Natural killer cell treated with Interleukin-12 subunit alpha and Interleukin-12 subunit beta and Interleukin-15 and Interleukin-18, amount 100 ng/mL, for 72 hours (primary cell): ENCODE results near the gene PCSK6. TPM values are rescaled to one million over a fixed set of nuclear protein-coding genes. Genes with fewer than 3 reads are reported as not detected.

Experiments
- ATAC-seq, 2 donors: fragments of 150-1000 bp; cut with Tn5 transposase in 1 of 2; sonication (Bioruptor Pico), chemical (Tn5 transposase) in 1 of 2; 2 replicates each; pipeline ENCODE4 v1.10.0; 2021
- DNase-seq: peaks from one replicate; pipeline ENCODE4 v3.0.0; 2022; ENCODE audit warnings: low spot score
- H3K27ac Mint-ChIP-seq, 2 donors: 1 replicate in 1 of 2; 2 replicates in 1 of 2; pipeline ENCODE4 v1.8.0; 2022; ENCODE audit warnings: mixed read lengths in 2 of 2, mild to moderate bottlenecking in 1 of 2, moderate library complexity in 1 of 2
- H3K27me3 Mint-ChIP-seq, 2 donors: 1 replicate in 1 of 2; 2 replicates in 1 of 2; pipeline ENCODE4 v1.8.0; 2022; ENCODE audit warnings: mixed read lengths in 2 of 2
- H3K36me3 Mint-ChIP-seq: one replicate; pipeline ENCODE4 v1.8.0; 2022; ENCODE audit warnings: mixed read lengths
- H3K4me1 Mint-ChIP-seq, 2 donors: 1 replicate in 1 of 2; 2 replicates in 1 of 2; pipeline ENCODE4 v1.8.0; 2022; ENCODE audit warnings: low read depth in 2 of 2, mixed read lengths in 2 of 2, mild to moderate bottlenecking in 1 of 2
- H3K4me3 Mint-ChIP-seq: one replicate; pipeline ENCODE4 v1.8.0; 2022; ENCODE audit warnings: mixed read lengths
- H3K9me3 Mint-ChIP-seq: 2 replicates; pipeline ENCODE4 v1.8.0; 2022; ENCODE audit warnings: mixed read lengths
- total RNA-seq, 2 donors: library from RNA; stranded (reverse); gene quantifications; one replicate each; pipeline ENCODE4 v1.2.3, GENCODE V29; 2022

Gene PCSK6
- total RNA-seq, 2 donors from 2014 or later = 0.95 TPM; not detected in 1

- H3K4me1 Mint-ChIP-seq = peaks cover 10 to 28% of the 10 kb centered on the region in 2 donors
- H3K4me3 Mint-ChIP-seq = peak overlapping the region; percentile 22
- H3K9me3 Mint-ChIP-seq = no peaks in the 10 kb centered on the region
- peaks cover 40 to 50% of the 10 kb centered on the region in 2 donors for H3K27me3 Mint-ChIP-seq
- ATAC-seq (peak; percentile 34 to 52), DNase-seq (no peak)
- peak overlapping the region in 1 of 2 donors; percentile 18 for H3K27ac Mint-ChIP-seq
- no peaks in the 10 kb centered on the region for H3K36me3 Mint-ChIP-seq
These were observed 10.6 kb upstream of the PCSK6 start for GRCh38 chr15:101499863-101500713.

- H3K4me3 Mint-ChIP-seq = no peak overlapping the region
- no peak for DNase-seq
- H3K27me3 Mint-ChIP-seq = peaks cover 41 to 50% of the 10 kb centered on the region in 2 donors
- H3K27ac Mint-ChIP-seq = no peak overlapping the region
- no peaks in the 10 kb centered on the region for H3K36me3 Mint-ChIP-seq
- H3K4me1 Mint-ChIP-seq = peaks cover 13 to 28% of the 10 kb centered on the region in 2 donors
- ATAC-seq = no peak
- no peaks in the 10 kb centered on the region for H3K9me3 Mint-ChIP-seq
These were observed 9.4 kb upstream of the PCSK6 start for GRCh38 chr15:101498717-101499480.

- no peaks in the 10 kb centered on the region for H3K36me3 Mint-ChIP-seq
- no peak overlapping the region for H3K4me3 Mint-ChIP-seq
- DNase-seq (no peak), ATAC-seq (no peak)
- H3K4me1 Mint-ChIP-seq = peaks cover 13 to 31% of the 10 kb centered on the region in 2 donors
- no peak overlapping the region for H3K27ac Mint-ChIP-seq
- peaks cover 43 to 54% of the 10 kb centered on the region in 2 donors for H3K27me3 Mint-ChIP-seq
- no peaks in the 10 kb centered on the region for H3K9me3 Mint-ChIP-seq
These were observed 8.7 kb upstream of the PCSK6 start for GRCh38 chr15:101498076-101498716.

GRCh38 chr15:101497484-101498034, 8.1 kb upstream of the PCSK6 start:
- Mint-ChIP-seq H3K4me1 (peaks cover 13 to 31% of the 10 kb centered on the region in 2 donors), H3K4me3 (no peak overlapping the region), H3K27me3 (peaks cover 43 to 58% of the 10 kb centered on the region in 2 donors)

GRCh38 chr15:101497017-101497416, 7.5 kb upstream of the PCSK6 start:
- ATAC-seq (no peak), DNase-seq (no peak)
- Mint-ChIP-seq H3K4me3 (no peak overlapping the region), H3K9me3 (no peaks in the 10 kb centered on the region), H3K27me3 (peaks cover 48 to 58% of the 10 kb centered on the region in 2 donors), H3K4me1 (peaks cover 13 to 31% of the 10 kb centered on the region in 2 donors), H3K36me3 (no peaks in the 10 kb centered on the region), H3K27ac (no peak overlapping the region)

More at GRCh38 chr15:101497484-101498034, 8.1 kb upstream of the PCSK6 start:
- DNase-seq (no peak), ATAC-seq (no peak)
- Mint-ChIP-seq H3K9me3 (no peaks in the 10 kb centered on the region), H3K27ac (no peak overlapping the region), H3K36me3 (no peaks in the 10 kb centered on the region)

- no peak overlapping the region for H3K4me3 Mint-ChIP-seq
- H3K27me3 Mint-ChIP-seq = peaks cover 51 to 58% of the 10 kb centered on the region in 2 donors
- no peak overlapping the region for H3K27ac Mint-ChIP-seq
- H3K36me3 Mint-ChIP-seq = no peaks in the 10 kb centered on the region
- peaks cover 13 to 28% of the 10 kb centered on the region in 2 donors for H3K4me1 Mint-ChIP-seq
- ATAC-seq (no peak), DNase-seq (no peak)
- no peaks in the 10 kb centered on the region for H3K9me3 Mint-ChIP-seq
These were observed 6.9 kb upstream of the PCSK6 start for GRCh38 chr15:101496198-101496986.

GRCh38 chr15:101495334-101496197, 6.1 kb upstream of the PCSK6 start:
- DNase-seq (no peak), ATAC-seq (no peak)
- H3K36me3 Mint-ChIP-seq = no peaks in the 10 kb centered on the region
- peaks cover 10 to 26% of the 10 kb centered on the region in 2 donors for H3K4me1 Mint-ChIP-seq
- no peaks in the 10 kb centered on the region for H3K9me3 Mint-ChIP-seq
- H3K4me3 Mint-ChIP-seq = no peak overlapping the region
- H3K27ac Mint-ChIP-seq = no peak overlapping the region
- peaks cover 55 to 60% of the 10 kb centered on the region in 2 donors for H3K27me3 Mint-ChIP-seq

GRCh38 chr15:101494251-101494796, 4.8 kb upstream of the PCSK6 start:
- peaks cover 3 to 18% of the 10 kb centered on the region in 2 donors for H3K4me1 Mint-ChIP-seq
- H3K27me3 Mint-ChIP-seq = peaks cover 54 to 61% of the 10 kb centered on the region in 2 donors
- no peaks in the 10 kb centered on the region for H3K9me3 Mint-ChIP-seq
- no peak overlapping the region for H3K27ac Mint-ChIP-seq
- ATAC-seq = no peak
- no peak overlapping the region for H3K4me3 Mint-ChIP-seq
- no peak for DNase-seq
- H3K36me3 Mint-ChIP-seq = no peaks in the 10 kb centered on the region

- no peak for ATAC-seq
- Mint-ChIP-seq H3K9me3 (no peaks in the 10 kb centered on the region), H3K36me3 (no peaks in the 10 kb centered on the region), H3K27me3 (peaks cover 51 to 62% of the 10 kb centered on the region in 2 donors), H3K27ac (no peak overlapping the region), H3K4me1 (peaks cover 3 to 18% of the 10 kb centered on the region in 2 donors), H3K4me3 (no peak overlapping the region)
- no peak for DNase-seq
These were observed 3.5 kb upstream of the PCSK6 start for GRCh38 chr15:101492766-101493692.

GRCh38 chr15:101491734-101492640, 2.5 kb upstream of the PCSK6 start:
- Mint-ChIP-seq H3K27me3 (peaks cover 48 to 60% of the 10 kb centered on the region in 2 donors), H3K4me3 (no peak overlapping the region), H3K36me3 (no peaks in the 10 kb centered on the region), H3K9me3 (no peaks in the 10 kb centered on the region), H3K27ac (no peak overlapping the region), H3K4me1 (peaks cover 3 to 15% of the 10 kb centered on the region in 2 donors)
- no peak for ATAC-seq
- DNase-seq = no peak
